Stimulated activated CD8-positive, alpha-beta memory T cell treated with anti-CD3 and anti-CD28 coated beads, Interleukin-4, amount 100 ng/mL, for 4 hours (primary cell): ENCODE measurements around the gene SLC17A4.

ENCODE experiments used
- DNase-seq, 2 donors: peaks; one replicate each; pipeline ENCODE4 v3.0.0-alpha.2; 2020; ENCODE audit warnings: low read depth in 2 of 2, low spot score in 1 of 2

Gene SLC17A4

GRCh38 chr6:25801436-25801835 is 46.9 kb downstream of the SLC17A4 start:
- no peak for DNase-seq

- no peak for DNase-seq
Measured at GRCh38 chr6:25804804-25805203, 50.3 kb downstream of the SLC17A4 start.

GRCh38 chr6:25815194-25815593 is 60.7 kb downstream of the SLC17A4 start:
- no peak for DNase-seq

GRCh38 chr6:25816252-25816651 is 61.7 kb downstream of the SLC17A4 start:
- no peak for DNase-seq

GRCh38 chr6:25821341-25821740 is 66.8 kb downstream of the SLC17A4 start:
- no peak for DNase-seq

GRCh38 chr6:25829375-25829774 is 74.8 kb downstream of the SLC17A4 start:
- no peak for DNase-seq

- no peak for DNase-seq
Measured at GRCh38 chr6:25830458-25830857, 75.9 kb downstream of the SLC17A4 start.
